Measurements from ENCODE around the gene EYS. TPM values are rescaled to one million over a fixed set of nuclear protein-coding genes. Genes with fewer than 3 reads are reported as not detected.
"Not testable (repeated sequence)": the region's sequence is repeated elsewhere in the genome, so short reads cannot be mapped to it uniquely, and the experiment has no call there.

Gene EYS
- total RNA-seq, 1 experiment from 2014 or later, result 0.98 TPM

- DNase-seq (ENCODE audit: low read depth), result no peak
Observed at GRCh38 chr6:65088575-65088974, 618.5 kb downstream of the EYS start.

- DNase-seq (ENCODE audit: low read depth), result no peak
Observed at GRCh38 chr6:65081756-65082155, 625.3 kb downstream of the EYS start.

GRCh38 chr6:65075705-65076230 is 631.3 kb downstream of the EYS start:
- no peak for DNase-seq (ENCODE audit: low read depth)

GRCh38 chr6:65072500-65072899 is 634.5 kb downstream of the EYS start:
- no peak for DNase-seq (ENCODE audit: low read depth)

GRCh38 chr6:65071480-65071879 is 635.5 kb downstream of the EYS start:
- no peak for DNase-seq (ENCODE audit: low read depth)

- no peak for DNase-seq (ENCODE audit: low read depth)
Observed at GRCh38 chr6:65064844-65065243, 642.2 kb downstream of the EYS start.

GRCh38 chr6:65059568-65059967 is 647.5 kb downstream of the EYS start:
- no peak for DNase-seq (ENCODE audit: low read depth)

GRCh38 chr6:65055545-65055944 is 651.5 kb downstream of the EYS start:
- no peak for DNase-seq (ENCODE audit: low read depth)

- no peak for DNase-seq (ENCODE audit: low read depth)
Observed at GRCh38 chr6:65052626-65053025, 654.4 kb downstream of the EYS start.

GRCh38 chr6:65045801-65046200 is 661.2 kb downstream of the EYS start:
- no peak for DNase-seq (ENCODE audit: low read depth)

- no peak for DNase-seq (ENCODE audit: low read depth)
Observed at GRCh38 chr6:65014006-65014405, 693.0 kb downstream of the EYS start.

- no peak for DNase-seq (ENCODE audit: low read depth)
Observed at GRCh38 chr6:65006788-65007187, 700.2 kb downstream of the EYS start.

GRCh38 chr6:65004283-65004682 is 702.7 kb downstream of the EYS start:
- no peak for DNase-seq (ENCODE audit: low read depth)

GRCh38 chr6:65002882-65003281 is 704.1 kb downstream of the EYS start:
- DNase-seq (ENCODE audit: low read depth), result not testable (repeated sequence)

- no peak for DNase-seq (ENCODE audit: low read depth)
Observed at GRCh38 chr6:65000815-65001214, 706.2 kb downstream of the EYS start.

- no peak for DNase-seq (ENCODE audit: low read depth)
Observed at GRCh38 chr6:64998204-64998603, 708.8 kb downstream of the EYS start.

- DNase-seq (ENCODE audit: low read depth), result no peak
Observed at GRCh38 chr6:64996301-64996700, 710.7 kb downstream of the EYS start.

GRCh38 chr6:64990652-64991304 is 716.2 kb downstream of the EYS start:
- DNase-seq (ENCODE audit: low read depth), result no peak

GRCh38 chr6:64988148-64988547 is 718.9 kb downstream of the EYS start:
- no peak for DNase-seq (ENCODE audit: low read depth)

GRCh38 chr6:64987066-64987465 is 720.0 kb downstream of the EYS start:
- no peak for DNase-seq (ENCODE audit: low read depth)

GRCh38 chr6:64985726-64986125 is 721.3 kb downstream of the EYS start:
- DNase-seq (ENCODE audit: low read depth), result no peak

GRCh38 chr6:64984948-64985347 is 722.1 kb downstream of the EYS start:
- no peak for DNase-seq (ENCODE audit: low read depth)

GRCh38 chr6:64983089-64983488 is 723.9 kb downstream of the EYS start:
- no peak for DNase-seq (ENCODE audit: low read depth)

GRCh38 chr6:64973142-64973541 is 733.9 kb downstream of the EYS start:
- no peak for DNase-seq (ENCODE audit: low read depth)
